HCT116 (cell line): ENCODE data around the gene PIAS4.

Experiments used
- CTCF ChIP-seq, 3 experiments: fragments of 200-600 bp in 1 of 3; sonication (generic) in 1 of 3; IDR thresholded peaks in 2 of 3; conservative IDR thresholded peaks in 1 of 3; 2 replicates each; pipeline ENCODE4 v1.5.1; 2012 to 2017; ENCODE audit warnings: low read depth in 2 of 3, low read length in 2 of 3, antibody characterized with exemption in 1 of 3, borderline replicate concordance in 1 of 3, control low read depth in 1 of 3, mild to moderate bottlenecking in 1 of 3, mixed read lengths in 1 of 3, mixed run types in 1 of 3, moderate library complexity in 1 of 3; ENCODE audit not compliant: insufficient read depth in 1 of 3
- EZH2 ChIP-seq: fragments of 200-600 bp; sonication (generic); IDR thresholded peaks from 2 replicates; pipeline ENCODE4 v1.6.1; 2017; ENCODE audit warnings: antibody characterized with exemption, mixed run types
- POLR2A ChIP-seq: IDR thresholded peaks from 2 replicates; pipeline ENCODE4 v1.7.0; 2011; ENCODE audit warnings: borderline replicate concordance; ENCODE audit not compliant: insufficient read depth, insufficient read length; ENCODE audit errors: extremely low read depth
- POLR2AphosphoS5 ChIP-seq: IDR thresholded peaks from 2 replicates; pipeline ENCODE4 v1.6.1; 2011; ENCODE audit warnings: mild to moderate bottlenecking, low read depth, low read length, moderate library complexity
- RAD21 ChIP-seq: IDR thresholded peaks from 2 replicates; pipeline ENCODE4 v1.6.1; 2012; ENCODE audit warnings: low read depth, mild to moderate bottlenecking
- SP1 ChIP-seq: IDR thresholded peaks from 2 replicates; pipeline ENCODE4 v1.6.1; 2012; ENCODE audit warnings: low read depth
- TF ChIP-seq, protein P1 (sequence below): IDR thresholded peaks from 2 replicates; pipeline ENCODE4 v1.6.1; 2012
- TF ChIP-seq, protein P2 (sequence below): IDR thresholded peaks from 2 replicates; pipeline ENCODE4 v1.6.1; 2012
- TF ChIP-seq, protein P3 (sequence below): IDR thresholded peaks from 2 replicates; pipeline ENCODE4 v1.6.1; 2012; ENCODE audit warnings: low read depth

DNA sequence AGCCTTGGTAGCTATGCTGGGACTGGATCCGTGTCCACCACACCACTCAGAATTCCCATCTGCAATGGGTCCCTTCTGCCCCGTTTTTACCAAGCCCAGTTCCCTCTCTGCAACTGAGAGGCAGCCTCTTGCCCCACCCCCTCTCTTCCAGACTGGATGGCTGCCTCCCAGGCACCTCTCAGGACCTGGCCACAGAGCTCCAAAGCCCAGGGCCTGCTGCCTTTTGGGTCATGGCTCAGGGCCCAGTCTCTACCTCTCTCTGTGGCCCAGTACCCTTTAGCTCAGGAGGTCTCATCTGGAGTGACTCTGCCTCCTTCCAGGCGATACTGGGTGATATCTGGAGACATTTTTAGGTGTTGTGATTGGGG is 69.5 kb downstream of the PIAS4 start:
- TF ChIP-seq EZH2 (no peak), CTCF (IDR thresholded peaks at IDR 0.05 in 2 of 3, conservative IDR thresholded peaks at IDR 0.05 in 1 of 3; ENCODE audit: borderline replicate concordance in 1 of 3, insufficient read depth in 1 of 3, low read depth in 2 of 3, low read length in 2 of 3) (no peak), RAD21 (no peak), POLR2A (no peak), POLR2AphosphoS5 (no peak), SP1 (no peak)
- TF ChIP-seq, protein P1, sequence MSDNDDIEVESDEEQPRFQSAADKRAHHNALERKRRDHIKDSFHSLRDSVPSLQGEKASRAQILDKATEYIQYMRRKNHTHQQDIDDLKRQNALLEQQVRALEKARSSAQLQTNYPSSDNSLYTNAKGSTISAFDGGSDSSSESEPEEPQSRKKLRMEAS = no peak
- TF ChIP-seq, protein P2, sequence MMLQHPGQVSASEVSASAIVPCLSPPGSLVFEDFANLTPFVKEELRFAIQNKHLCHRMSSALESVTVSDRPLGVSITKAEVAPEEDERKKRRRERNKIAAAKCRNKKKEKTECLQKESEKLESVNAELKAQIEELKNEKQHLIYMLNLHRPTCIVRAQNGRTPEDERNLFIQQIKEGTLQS = no peak
- TF ChIP-seq, protein P3, sequence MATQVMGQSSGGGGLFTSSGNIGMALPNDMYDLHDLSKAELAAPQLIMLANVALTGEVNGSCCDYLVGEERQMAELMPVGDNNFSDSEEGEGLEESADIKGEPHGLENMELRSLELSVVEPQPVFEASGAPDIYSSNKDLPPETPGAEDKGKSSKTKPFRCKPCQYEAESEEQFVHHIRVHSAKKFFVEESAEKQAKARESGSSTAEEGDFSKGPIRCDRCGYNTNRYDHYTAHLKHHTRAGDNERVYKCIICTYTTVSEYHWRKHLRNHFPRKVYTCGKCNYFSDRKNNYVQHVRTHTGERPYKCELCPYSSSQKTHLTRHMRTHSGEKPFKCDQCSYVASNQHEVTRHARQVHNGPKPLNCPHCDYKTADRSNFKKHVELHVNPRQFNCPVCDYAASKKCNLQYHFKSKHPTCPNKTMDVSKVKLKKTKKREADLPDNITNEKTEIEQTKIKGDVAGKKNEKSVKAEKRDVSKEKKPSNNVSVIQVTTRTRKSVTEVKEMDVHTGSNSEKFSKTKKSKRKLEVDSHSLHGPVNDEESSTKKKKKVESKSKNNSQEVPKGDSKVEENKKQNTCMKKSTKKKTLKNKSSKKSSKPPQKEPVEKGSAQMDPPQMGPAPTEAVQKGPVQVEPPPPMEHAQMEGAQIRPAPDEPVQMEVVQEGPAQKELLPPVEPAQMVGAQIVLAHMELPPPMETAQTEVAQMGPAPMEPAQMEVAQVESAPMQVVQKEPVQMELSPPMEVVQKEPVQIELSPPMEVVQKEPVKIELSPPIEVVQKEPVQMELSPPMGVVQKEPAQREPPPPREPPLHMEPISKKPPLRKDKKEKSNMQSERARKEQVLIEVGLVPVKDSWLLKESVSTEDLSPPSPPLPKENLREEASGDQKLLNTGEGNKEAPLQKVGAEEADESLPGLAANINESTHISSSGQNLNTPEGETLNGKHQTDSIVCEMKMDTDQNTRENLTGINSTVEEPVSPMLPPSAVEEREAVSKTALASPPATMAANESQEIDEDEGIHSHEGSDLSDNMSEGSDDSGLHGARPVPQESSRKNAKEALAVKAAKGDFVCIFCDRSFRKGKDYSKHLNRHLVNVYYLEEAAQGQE = no peak
